ENCODE data around the gene TRAF7.
"Not testable (repeated sequence)": the region's sequence is repeated elsewhere in the genome, so short reads cannot be mapped to it uniquely, and the experiment has no call there.

TRAF7 gene

DNA sequence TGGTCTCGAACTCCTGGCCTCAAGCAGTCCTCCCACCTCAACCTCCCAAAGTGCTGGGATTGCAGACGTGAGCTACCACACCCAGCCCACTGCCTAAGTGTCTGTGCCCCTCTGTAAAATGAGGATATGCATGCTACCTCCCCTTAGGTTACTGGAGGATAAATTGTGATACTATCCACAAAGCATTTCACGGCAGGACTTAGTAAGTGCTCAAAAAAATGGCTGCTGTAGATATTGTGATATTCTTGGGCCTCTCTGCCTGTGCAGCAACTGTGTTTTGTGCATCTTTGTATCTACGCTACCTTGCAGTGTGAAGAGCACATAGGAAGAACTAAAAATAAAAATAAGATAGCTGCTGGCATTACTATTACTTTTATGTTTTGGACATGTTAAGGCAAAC is 42.7 kb downstream of the TRAF7 start:
- DNase-seq (ENCODE audit: low read depth in 2 of 2), result no peak

DNA sequence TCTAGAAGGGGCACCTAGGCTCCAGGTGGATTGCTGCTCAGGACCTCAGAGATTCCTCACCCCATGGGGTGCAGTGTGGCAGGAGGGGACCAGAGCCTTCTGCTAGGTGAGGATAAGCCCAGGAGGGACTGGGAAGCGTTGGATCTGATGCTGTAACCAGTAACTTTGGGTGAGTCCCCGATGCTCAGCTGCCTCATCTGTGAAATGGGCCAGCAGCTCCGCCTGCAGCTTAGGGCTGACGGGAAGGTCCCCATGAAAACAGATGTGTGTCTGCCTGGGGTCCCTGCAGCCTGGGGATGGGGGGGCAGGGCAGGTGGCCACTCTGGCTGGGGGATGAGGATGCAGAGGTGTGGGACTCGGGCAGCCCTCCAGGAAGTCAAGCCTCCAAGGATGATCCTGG is 43.5 kb downstream of the TRAF7 start:
- DNase-seq (ENCODE audit: low read depth in 2 of 2), result no peak

DNA sequence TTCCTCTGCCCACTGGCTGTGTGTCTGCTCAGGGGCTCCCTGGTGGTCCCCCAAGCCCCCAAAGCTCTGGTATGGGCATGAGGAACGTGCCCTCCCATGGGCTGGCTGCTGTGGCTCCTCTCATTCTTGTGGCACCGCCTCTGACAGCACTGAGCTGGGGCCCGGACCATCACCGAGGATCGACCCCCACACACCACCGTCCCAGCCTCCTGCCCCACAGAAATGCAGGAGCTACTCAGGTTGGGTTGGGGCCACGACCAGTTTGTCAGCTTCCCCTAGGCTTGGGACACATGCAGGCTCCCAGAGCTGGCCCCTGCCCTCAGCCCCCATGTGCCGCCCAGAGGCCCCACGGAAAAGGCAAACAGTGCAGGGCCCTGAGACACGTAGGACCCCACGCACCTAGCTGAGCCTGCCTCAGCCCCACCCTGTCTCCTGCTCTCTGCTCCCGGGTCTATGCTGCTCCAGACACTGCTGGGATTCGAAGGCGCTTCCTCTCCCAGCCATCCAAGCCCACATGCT is 44.1 kb downstream of the TRAF7 start:
- DNase-seq (ENCODE audit: low read depth in 2 of 2), result no peak

DNA sequence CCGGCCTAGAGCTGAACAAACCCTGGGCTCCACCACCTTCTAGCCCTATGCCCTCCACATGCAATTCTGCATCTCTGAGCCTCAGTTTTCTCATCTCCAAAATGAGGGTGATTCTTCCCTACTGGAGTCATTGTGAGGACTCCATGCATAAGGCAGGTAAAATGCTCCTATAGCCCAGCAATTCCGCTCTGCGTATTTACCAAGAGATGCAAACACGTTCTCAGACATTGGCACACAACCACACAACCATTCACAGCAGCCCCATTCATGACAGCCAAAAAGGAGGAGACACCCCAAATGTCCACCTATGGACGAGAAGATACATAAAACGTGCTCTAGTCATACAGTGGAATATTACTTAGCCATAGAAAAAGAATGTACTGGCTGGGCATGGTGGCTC is 44.7 kb downstream of the TRAF7 start:
- DNase-seq (ENCODE audit: low read depth in 2 of 2), result no peak

DNA sequence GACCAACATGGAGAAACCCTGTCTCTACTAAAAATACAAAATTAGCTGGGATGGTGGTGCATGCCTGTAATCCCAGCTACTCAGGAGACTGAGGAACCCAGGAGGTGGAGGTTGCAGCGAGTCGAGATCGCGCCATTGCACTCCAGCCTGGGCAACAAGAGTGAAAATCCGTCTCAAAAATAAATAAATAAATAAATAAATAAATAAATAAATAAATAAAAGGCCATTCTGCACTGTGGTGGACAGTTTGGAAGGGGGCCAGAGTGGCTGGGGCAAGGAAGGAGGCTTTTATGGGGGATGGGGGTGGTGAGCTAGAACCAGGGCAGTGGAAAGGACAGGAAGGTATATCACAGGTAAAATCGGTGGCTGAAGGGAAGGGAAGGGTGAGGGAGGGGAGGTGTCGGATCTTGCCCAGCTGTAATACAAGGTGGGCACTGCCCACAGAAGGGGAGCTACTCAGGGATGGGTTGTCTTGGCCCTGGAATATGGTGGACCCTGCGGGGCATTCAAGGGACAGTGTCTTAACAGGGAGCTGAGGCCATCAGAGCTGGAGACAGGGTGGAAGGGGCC is 47.6 kb downstream of the TRAF7 start:
- DNase-seq (ENCODE audit: low read depth in 2 of 2), result not testable (repeated sequence)

DNA sequence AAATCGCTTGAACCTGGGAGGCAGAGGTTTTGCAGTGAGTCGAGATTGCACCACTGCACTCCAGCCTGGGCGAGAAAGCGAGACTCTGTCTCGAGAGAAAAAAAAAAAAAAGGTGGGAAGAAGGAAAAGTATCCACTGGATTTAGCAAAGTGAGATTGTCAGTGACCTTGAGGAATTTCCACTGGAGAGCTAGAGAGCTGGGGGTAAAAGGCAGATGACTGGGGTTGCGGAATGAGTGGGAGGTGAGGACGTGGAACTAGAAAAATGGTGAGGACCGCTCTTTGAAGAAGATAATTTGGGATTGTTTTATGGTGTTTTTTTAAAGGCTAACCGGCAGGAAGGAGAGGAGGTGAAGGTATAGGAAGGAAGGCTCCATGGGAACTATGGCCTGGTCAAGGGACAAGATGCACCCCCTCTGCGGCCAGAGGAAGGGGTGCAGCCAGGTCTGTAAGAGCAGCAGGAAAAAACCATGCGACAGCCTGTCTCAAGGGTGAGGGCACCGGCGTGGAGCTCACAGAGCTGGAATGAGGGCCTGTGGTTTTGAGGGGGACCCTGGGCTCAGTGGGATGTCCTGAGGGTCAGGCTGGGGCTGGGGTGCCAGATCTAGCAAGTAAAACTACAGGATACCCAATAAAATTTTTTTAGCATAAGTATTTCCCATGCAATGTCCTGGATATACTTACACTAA is 49.0 kb downstream of the TRAF7 start:
- DNase-seq (ENCODE audit: low read depth in 2 of 2), result no peak

DNA sequence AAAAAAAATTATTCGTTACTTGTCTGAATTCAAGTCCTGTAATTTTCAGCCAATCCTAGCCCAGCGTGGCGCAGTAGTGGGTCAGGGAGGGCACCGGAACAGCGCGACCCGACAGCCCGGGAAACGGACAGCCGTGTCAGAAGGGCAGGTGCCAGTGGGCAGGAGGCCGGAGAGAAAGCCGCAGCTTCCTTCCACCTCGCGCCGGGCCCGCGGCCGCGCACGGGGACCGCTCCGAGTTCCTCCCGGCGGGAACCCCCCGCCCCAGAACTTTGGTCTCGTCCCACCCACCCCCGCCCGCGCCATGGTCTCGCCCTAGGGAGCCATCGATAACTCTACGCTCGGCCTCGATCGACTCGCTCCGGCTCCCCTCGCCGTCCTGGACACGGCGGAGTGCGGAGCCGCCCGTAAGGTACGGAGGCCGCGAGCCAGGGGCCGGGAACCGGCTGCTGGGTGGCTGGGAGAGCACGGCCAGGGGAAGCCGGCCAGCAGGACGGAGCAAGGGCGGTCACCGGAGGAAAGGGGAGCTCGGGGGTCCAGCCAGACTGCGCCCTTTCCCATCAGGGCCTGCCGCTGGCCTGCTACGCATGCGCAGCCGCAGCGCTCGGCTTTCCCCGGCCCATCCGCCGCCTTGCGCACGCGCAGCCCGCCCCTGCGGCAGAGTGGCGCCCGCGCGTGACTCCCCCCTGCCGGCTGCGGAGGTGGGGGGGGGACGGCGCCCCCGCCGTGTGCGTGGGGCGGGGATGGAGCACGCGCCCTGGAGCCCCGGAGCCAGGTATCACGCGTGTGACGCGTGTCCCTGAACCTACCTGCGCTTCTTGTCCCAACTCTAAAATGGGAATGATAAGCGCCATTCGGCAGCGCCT is 49.8 kb downstream of the TRAF7 start, which contains the start of gene MLST8:
Gene MLST8 (plus strand): TSS at position 351 of the 863 bp plus-strand sequence. CDS start 632 bp downstream, outside the sequence.
- DNase-seq (ENCODE audit: low read depth in 2 of 2), result peak; percentile 75 to 80

DNA sequence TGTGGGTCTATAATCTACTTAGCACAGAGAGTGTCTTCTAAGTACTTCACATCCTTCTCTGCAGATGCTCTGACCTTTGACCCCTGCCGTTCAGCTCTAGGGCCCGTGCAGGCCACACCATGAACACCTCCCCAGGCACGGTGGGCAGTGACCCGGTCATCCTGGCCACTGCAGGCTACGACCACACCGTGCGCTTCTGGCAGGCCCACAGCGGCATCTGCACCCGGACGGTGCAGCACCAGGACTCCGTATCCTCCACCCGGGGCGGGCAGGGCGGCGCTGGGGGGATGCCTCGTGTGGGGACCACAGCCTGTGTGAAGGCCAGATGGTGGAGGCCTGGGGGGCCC is 50.4 kb downstream of the TRAF7 start:
- no peak for DNase-seq (ENCODE audit: low read depth in 2 of 2)

DNA sequence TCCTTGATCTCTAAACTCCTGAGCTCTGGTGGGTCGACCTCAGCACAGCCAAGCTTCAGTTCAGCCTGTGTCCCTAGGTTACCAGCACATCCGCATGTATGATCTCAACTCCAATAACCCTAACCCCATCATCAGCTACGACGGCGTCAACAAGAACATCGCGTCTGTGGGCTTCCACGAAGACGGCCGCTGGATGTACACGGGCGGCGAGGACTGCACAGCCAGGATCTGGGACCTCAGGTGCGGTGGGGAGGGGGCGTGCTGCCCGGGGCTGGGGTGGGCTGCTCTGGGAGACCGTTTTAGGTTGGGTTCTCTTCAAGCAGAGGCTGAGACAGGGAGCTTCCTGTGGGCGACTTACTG is 50.8 kb downstream of the TRAF7 start:
- DNase-seq (ENCODE audit: low read depth in 2 of 2), result no peak

DNA sequence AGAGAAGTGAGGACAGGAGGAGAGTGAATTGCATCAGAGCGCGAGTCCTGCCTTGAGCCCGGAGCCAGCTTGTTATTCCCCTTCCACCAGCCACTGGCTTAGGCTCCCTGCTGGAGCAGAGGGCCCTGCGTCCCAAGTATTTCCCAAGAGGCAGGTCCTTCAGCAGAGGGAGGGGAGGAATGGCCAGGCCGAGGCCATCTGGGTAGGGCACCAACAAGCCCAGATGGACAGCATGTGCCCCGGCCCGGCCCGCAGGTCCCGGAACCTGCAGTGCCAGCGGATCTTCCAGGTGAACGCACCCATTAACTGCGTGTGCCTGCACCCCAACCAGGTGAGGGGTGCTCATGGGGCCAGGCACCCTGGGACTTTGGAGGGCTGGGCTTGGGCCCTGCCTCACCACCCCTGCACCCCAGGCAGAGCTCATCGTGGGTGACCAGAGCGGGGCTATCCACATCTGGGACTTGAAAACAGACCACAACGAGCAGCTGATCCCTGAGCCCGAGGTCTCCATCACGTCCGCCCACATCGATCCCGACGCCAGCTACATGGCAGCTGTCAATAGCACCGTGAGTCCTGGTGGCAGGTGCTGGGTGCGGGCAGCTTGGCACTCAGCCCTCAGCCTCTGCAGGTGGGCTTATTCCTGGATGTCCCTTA is 51.3 kb downstream of the TRAF7 start:
- no peak for DNase-seq (ENCODE audit: low read depth in 2 of 2)

DNA sequence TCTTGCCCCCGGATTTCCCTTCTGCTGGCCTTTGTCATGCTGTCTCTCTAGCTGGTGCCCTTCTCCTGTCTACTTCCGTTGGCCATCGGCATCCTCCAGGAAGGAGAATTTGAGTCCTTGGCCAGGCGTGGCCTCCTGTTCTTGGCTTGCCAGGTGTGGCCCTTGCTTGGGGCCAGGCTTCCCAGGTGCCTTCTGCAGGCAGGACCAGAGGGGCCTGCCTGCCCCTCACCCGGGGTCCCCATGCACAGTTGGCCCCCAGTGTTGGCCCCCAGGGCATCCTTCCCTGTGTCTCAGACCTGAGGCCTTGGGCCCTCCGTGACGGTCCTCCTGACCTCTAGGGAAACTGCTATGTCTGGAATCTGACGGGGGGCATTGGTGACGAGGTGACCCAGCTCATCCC is 52.3 kb downstream of the TRAF7 start:
- no peak for DNase-seq (ENCODE audit: low read depth in 2 of 2)

DNA sequence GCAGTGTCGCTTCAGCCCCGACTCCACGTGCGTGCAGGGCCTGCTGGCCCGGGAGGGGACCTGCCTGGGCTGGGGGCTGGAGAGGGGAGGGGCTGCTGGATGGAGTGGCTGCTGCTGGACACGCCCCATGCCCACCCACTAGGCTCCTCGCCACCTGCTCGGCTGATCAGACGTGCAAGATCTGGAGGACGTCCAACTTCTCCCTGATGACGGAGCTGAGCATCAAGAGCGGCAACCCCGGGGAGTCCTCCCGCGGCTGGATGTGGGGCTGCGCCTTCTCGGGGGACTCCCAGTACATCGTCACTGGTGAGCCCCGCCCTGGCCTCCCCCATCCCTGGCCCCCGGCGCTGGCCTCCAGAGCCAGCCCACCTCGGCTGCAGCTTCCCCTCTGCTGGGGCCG is 52.7 kb downstream of the TRAF7 start:
- no peak for DNase-seq (ENCODE audit: low read depth in 2 of 2)

DNA sequence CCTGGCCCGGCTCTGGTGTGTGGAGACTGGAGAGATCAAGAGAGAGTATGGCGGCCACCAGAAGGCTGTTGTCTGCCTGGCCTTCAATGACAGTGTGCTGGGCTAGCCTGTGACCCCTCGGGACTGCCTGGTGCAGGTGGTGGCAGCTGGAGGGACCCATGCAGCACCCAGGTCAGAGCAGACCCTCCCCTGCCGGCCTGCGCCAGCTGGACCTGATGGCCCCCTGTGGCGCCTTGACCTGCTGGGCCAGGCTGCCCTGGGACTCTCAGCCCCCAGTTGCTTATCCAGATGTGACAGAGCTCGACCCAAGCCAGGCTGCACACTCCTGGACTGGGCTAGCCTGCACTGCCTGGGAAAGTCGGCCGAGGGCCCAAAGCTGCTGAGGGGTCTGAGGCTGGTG is 53.2 kb downstream of the TRAF7 start:
- no peak for DNase-seq (ENCODE audit: low read depth in 2 of 2)

DNA sequence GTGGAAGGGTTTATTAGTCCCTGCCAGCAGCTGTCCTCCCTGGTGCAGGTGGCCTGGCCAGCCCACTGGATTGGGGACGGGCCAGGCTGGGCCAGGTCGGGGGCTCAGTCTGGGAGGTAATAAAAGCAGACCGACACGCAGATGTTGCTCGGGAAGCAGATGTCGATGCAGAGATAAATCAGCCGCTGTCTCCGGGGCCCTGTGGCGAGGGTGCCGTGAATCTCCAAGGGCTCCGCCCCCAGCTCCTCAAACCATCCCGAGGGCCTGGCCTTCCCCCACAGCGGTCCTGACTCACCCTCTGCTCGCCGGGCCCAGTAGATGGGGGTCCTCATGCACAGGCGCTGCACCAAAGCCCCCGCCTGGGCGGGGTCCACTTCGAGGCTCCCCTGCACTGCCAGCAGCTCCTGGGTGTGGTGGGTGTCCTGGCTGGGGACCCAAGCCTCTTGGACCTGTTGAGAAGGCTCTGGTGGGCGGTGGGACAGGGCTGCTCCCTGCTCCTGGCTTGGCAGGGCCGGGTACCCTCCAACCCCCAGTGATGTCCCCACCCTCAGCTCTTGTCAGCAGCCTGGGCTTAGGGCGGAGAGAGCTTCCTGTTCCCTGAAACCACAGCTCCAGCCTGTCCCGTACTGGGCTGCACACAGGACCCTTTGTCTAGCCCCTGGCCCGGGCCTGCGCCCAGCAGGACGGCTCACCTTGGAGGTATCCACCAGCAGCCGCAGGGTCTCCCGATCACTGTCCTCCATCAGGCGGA is 53.9 kb downstream of the TRAF7 start:
- DNase-seq (ENCODE audit: low read depth in 2 of 2), result no peak

DNA sequence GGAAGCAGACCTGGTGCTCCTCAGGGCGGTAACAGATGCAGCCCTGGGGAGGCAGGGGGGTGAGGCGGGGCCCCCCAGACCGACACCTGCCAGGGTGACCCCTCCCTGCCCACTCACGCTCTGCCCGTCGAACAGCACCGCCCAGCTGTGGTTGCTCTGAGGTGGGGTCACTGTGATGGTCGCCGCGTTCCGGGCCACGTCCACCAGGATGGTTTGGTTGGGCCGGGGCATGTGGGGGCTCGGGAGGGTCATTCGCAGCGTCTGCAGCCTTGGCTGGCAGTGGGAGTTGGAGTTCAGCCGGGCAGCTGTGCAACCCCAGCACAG is 54.4 kb downstream of the TRAF7 start:
- DNase-seq (ENCODE audit: low read depth in 2 of 2), result no peak

DNA sequence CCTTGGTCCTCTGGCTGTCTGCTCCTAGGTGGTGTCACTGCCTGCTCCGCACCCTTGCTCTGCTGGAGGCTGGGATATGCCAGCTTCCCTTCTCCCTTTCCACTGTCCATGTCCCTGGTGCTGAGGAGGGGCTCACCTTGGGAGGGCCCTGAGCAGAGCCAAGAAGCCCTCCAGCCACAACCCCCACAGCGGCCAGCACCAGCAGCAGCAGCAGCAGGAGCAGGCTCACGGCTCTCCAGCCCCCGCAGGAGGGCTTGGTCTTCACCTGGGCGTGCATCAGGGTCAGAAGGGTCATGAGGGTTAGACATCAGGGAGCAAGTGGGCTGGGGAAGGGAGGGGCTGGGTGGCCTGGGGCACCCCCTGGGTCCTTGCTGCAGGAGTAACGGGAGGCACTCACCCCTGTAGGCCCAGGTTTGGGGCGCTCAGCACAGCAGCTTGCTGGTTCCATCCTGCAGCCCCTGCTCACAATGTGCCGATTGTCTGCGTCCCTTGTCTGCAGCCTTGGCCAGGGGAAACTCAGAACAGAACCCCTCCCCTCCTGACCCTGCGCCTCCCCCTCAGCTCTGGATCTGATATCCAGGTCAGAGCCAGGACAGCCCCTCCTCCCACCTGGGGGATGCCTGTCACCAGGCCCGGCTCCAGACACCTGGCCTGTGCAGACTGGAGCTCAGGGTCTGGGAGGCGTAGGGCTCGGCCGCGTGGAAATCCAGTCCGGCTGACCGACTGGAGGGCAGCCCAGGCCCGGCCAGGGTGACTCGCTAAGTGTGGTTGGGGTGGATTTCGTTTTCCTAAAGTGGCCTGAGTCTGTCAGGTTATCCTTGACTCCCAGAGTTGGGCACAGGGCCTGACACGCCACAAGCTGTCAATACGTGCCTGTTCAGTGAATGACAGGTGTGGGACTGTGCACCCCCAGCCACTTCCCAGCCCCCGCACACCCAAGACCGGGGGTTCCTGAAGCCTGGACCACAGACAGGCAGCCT is 55.1 kb downstream of the TRAF7 start, which contains the start of gene BRICD5:
Gene BRICD5 (minus strand): TSS at position 478 of the 980 bp plus-strand sequence. CDS start 30 bp downstream, at position 448.
- no peak for DNase-seq (ENCODE audit: low read depth in 2 of 2)

DNA sequence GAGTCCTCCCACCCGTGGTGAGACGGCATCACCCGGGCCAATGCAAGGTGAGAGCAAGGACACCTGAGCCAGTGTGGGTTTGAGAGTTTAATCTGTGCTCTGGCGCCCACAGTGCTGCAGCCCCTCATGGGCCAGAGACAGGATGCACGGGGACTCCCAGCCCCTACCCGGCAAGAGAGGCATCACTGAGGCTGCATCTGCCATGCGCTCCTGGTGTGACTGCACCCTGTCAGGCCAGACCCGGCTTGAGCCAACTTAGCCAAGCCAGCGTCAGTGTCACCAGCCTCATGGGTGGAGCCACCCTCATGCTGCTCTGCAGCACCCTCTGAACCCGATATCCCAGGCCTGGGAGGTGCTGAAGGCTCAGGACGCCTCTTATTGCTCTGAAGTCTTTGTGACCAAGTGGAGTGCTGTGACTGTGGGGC is 56.4 kb downstream of the TRAF7 start:
- no peak for DNase-seq (ENCODE audit: low read depth in 2 of 2)

DNA sequence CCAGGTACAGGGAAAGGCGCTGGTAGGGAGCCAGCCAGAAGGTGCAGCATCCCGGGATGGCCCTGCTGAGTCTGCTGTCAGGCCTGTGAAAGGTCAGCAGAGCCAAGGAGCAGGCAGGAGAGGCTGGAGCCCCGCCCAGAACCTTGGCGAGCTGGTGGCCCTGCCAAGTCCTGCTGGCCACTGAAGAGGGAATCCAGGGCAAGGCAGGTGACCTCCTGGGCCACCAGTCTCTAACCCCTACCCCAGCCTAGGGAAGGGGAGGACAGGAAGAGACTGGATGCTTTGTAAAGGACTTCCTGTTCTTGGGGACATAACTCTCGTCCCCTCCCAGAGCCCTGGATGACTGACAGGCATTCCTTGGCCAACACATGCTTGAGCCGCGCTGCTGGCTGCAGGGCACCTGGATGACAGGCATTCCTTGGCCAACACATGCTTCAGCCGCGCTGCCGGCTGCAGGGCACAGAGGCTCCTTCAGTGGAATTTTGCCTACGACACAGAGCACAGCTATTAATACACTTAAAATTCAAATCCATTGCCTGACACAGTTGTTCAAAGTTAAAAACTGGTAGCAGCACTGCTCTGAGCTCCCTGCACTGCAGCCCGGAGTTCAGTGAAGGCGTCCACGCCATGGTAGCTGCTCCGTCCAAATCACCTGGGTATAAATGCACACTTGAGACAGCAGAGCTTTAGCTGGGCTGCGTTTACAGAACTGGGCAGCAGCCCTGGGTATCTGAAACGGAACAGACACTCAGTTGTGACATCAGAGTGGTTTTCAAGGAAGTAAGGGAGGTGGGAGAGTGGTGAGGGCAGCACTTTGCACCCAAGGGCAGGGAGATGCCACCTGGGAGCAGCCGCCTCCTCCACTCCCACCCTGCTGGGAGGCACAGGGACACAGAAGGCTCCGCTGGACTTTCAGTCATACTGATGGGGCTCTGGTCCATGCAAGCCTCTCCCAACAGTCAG is 57.1 kb downstream of the TRAF7 start:
- no peak for DNase-seq (ENCODE audit: low read depth in 2 of 2)
